HepG2 (cell line): ENCODE data around the gene NBEA. TPM values are rescaled to one million over a fixed set of nuclear protein-coding genes. Genes with fewer than 3 reads are reported as not detected.

Experiments used
- ATAC-seq: fragments of 200-7000 bp; cut with Tn5 transposase; 3 replicates; pipeline ENCODE4 v1.9.1; 2020; ENCODE audit warnings: mild to moderate bottlenecking, moderate library complexity
- BruUV-seq: library from RNA; stranded (reverse); fragments of 400-500 nt; replicated peaks from 2 replicates; lab custom pipeline; 2021; lab: Mats Ljungman, UMichigan
- CTCF ChIA-PET: fragments of 300-600 bp; formaldehyde crosslinking; extraction: SDS; loops from one replicate; lab custom pipeline; 2021; ENCODE audit warnings: low total read pairs, inconsistent platforms, low intra/inter-chr PET ratio; lab: Yijun Ruan, JAX
- POLR2A ChIA-PET: fragments of 350-600 bp; sonication (Branson Sonifier 250); formaldehyde crosslinking; loops from one replicate; lab custom pipeline; 2020; ENCODE audit warnings: antibody characterized with exemption, inconsistent platforms; lab: Yijun Ruan, JAX
- DNase-seq: peaks from one replicate; pipeline ENCODE4 v3.0.0-alpha.2; 2015; ENCODE audit warnings: low spot score
- FAIRE-seq: peaks from 3 replicates; lab custom pipeline; 2011; peaks lifted over from hg19 to GRCh38; lab: Jason Lieb, UNC
- H2AFZ ChIP-seq: one replicate; pipeline ENCODE4 v1.6.1; 2011; ENCODE audit warnings: low read length, inconsistent platforms
- H3K27ac ChIP-seq: fragments of 300-600 bp; 3 replicates; pipeline ENCODE4 v1.8.0; 2011; ENCODE audit warnings: mixed run types, mild to moderate bottlenecking, mixed read lengths, low read length, inconsistent platforms; ENCODE audit not compliant: insufficient read depth; ENCODE audit errors: extremely low read length
- H3K27me3 ChIP-seq, 2 experiments: fragments of 200-600 bp in 1 of 2; 2 replicates in 1 of 2; 3 replicates in 1 of 2; pipeline versions ENCODE4 v1.6.0 to v1.8.0; 2011; ENCODE audit warnings: low read length in 2 of 2, mild to moderate bottlenecking in 2 of 2, moderate library complexity in 2 of 2, inconsistent platforms in 1 of 2; ENCODE audit not compliant: insufficient read depth in 2 of 2, control insufficient read depth in 1 of 2
- H3K36me3 ChIP-seq, 2 experiments: fragments of 200-600 bp in 1 of 2; replicated peaks in 1 of 2; 2 replicates in 1 of 2; 3 replicates in 1 of 2; pipeline versions ENCODE4 v1.5.1 to v1.8.0; 2011; ENCODE audit warnings: low read length in 2 of 2, inconsistent platforms in 1 of 2; ENCODE audit not compliant: insufficient read depth in 2 of 2, control insufficient read depth in 1 of 2
- H3K4me1 ChIP-seq: 2 replicates; pipeline ENCODE4 v1.5.1; 2012; ENCODE audit warnings: low read length, inconsistent platforms; ENCODE audit not compliant: insufficient read depth
- H3K4me2 ChIP-seq: 2 replicates; pipeline ENCODE4 v1.6.0; 2011; ENCODE audit warnings: low read depth, low read length, inconsistent platforms
- H3K4me3 ChIP-seq, 3 experiments: fragments of 200-600 bp in 1 of 3; sonication (generic), shearing (Covaris generic) in 1 of 3; replicated peaks in 1 of 3; 2 replicates each; pipeline ENCODE4 v1.5.1; 2011 to 2016; ENCODE audit warnings: low read length in 3 of 3, inconsistent platforms in 2 of 3, low read depth in 2 of 3, mild to moderate bottlenecking in 2 of 3, control low read depth in 1 of 3, mixed read lengths in 1 of 3; ENCODE audit not compliant: insufficient read depth in 1 of 3
- H3K79me2 ChIP-seq: one replicate; pipeline ENCODE4 v1.6.1; 2011; ENCODE audit warnings: low read length, inconsistent platforms; ENCODE audit not compliant: insufficient read depth
- H3K9ac ChIP-seq: 2 replicates; pipeline ENCODE4 v1.6.0; 2011; ENCODE audit warnings: mild to moderate bottlenecking, low read depth, low read length, inconsistent platforms; ENCODE audit not compliant: insufficient read depth
- H3K9me3 ChIP-seq: 2 replicates; pipeline ENCODE4 v1.5.1; 2012; ENCODE audit warnings: mild to moderate bottlenecking, low read length
- H4K20me1 ChIP-seq: 2 replicates; pipeline ENCODE4 v1.6.0; 2011; ENCODE audit warnings: inconsistent platforms, mild to moderate bottlenecking, low read length, moderate library complexity; ENCODE audit not compliant: insufficient read depth
- GATAD2A ChIP-seq: IDR thresholded peaks from 2 replicates; pipeline ENCODE4 v1.6.1; 2016
- GLI4 ChIP-seq: sonication (generic); formaldehyde crosslinking; IDR thresholded peaks from 2 replicates; pipeline ENCODE4 v1.5.1; 2020; ENCODE audit warnings: missing genetic modification reagents, mild to moderate bottlenecking, moderate library complexity, borderline replicate concordance
- GTF3A ChIP-seq: sonication (generic); formaldehyde crosslinking; conservative IDR thresholded peaks from 2 replicates; pipeline ENCODE4 v1.4.0; 2020; ENCODE audit warnings: mild to moderate bottlenecking, missing genetic modification reagents
- PHB2 ChIP-seq: fragments of 450-650 bp; IDR thresholded peaks from 2 replicates; pipeline ENCODE4 v1.6.1; 2018; ENCODE audit not compliant: partially characterized antibody
- RFXAP ChIP-seq: sonication (generic); formaldehyde crosslinking; IDR thresholded peaks from 2 replicates; pipeline ENCODE4 v1.4.0; 2020; ENCODE audit warnings: missing genetic modification reagents, borderline replicate concordance
- SIN3B ChIP-seq: fragments of 150-350 bp; IDR thresholded peaks from 2 replicates; pipeline ENCODE4 v1.6.1; 2014; ENCODE audit warnings: low read length
- SRF ChIP-seq: IDR thresholded peaks from 2 replicates; pipeline ENCODE4 v1.6.1; 2011; ENCODE audit warnings: mild to moderate bottlenecking, low read depth, low read length, moderate library complexity
- TGIF2 ChIP-seq: IDR thresholded peaks from 2 replicates; pipeline ENCODE4 v1.6.1; 2016; ENCODE audit warnings: control low read depth, missing compliant biosample characterization
- ZNF253 ChIP-seq: sonication (generic); formaldehyde crosslinking; IDR thresholded peaks from 2 replicates; pipeline ENCODE4 v1.8.0; 2022; ENCODE audit warnings: mild to moderate bottlenecking, missing genetic modification reagents, borderline replicate concordance
- ZNF335 ChIP-seq: sonication (generic); formaldehyde crosslinking; IDR thresholded peaks from 2 replicates; pipeline ENCODE4 v1.4.0; 2020; ENCODE audit warnings: missing genetic modification reagents
- WGBS: methylation state at CpG from one replicate; pipeline ENCODE4 v1.1.6; 2017; ENCODE audit warnings: low lambda C conversion rate; 5-methylcytosine and 5-hydroxymethylcytosine counted together
- in situ Hi-C: cut with HindIII; loops from 2 replicates; pipeline ENCODE4 v1.10.0; 2017; ENCODE audit warnings: low pct_unique_long_range_greater_than_20kb; ENCODE audit not compliant: extremely low pct_ligation_motif_present
- intact Hi-C: fragments of 100-400 bp; cut with micrococcal nuclease; formaldehyde crosslinking; loops from one replicate; pipeline ENCODE4 v1.10.0; 2022; ENCODE audit not compliant: unreplicated experiment
- polyA plus RNA-seq, 8 experiments: library from polyadenylated mRNA; depleted of rRNA in 3 of 8; stranded (reverse) in 7 of 8; unstranded in 1 of 8; fragments of >200 nt; fragmentation: Illumina TruSeq in 4 of 8; extraction: Trizol in 4 of 8; gene quantifications; 2 replicates each; pipeline versions ENCODE4 v1.2.1 to v1.2.3, GENCODE V29; 2011 to 2016; ENCODE audit warnings: low read depth in 4 of 8, missing spikeins in 1 of 8, mixed read lengths in 1 of 8; ENCODE audit not compliant: insufficient read depth in 1 of 8
- total RNA-seq, 5 experiments: library from RNA; depleted of rRNA; stranded (reverse); fragments of >200 nt; fragmentation: Illumina TruSeq; extraction: Trizol; gene quantifications; 2 replicates each; pipeline ENCODE4 v1.2.3, GENCODE V29; 2016; ENCODE audit warnings: low read depth in 1 of 5
- TF ChIP-seq, protein P1 (sequence below): sonication (generic); formaldehyde crosslinking; IDR thresholded peaks from one replicate; pipeline ENCODE4 v1.5.1; 2020; ENCODE audit warnings: mild to moderate bottlenecking, missing genetic modification reagents; ENCODE audit errors: not compliant biosample characterization
- TF ChIP-seq, protein P2 (sequence below): sonication (generic); formaldehyde crosslinking; IDR thresholded peaks from 2 replicates; pipeline ENCODE4 v1.4.0; 2020; ENCODE audit warnings: mild to moderate bottlenecking, missing genetic modification reagents

Gene NBEA
- total and polyA plus RNA-seq, 2 of the 13 experiments (the other 11 are each of a cell fraction or from before 2014, with no cell fraction given), result 2.7 to 2.8 TPM

DNA sequence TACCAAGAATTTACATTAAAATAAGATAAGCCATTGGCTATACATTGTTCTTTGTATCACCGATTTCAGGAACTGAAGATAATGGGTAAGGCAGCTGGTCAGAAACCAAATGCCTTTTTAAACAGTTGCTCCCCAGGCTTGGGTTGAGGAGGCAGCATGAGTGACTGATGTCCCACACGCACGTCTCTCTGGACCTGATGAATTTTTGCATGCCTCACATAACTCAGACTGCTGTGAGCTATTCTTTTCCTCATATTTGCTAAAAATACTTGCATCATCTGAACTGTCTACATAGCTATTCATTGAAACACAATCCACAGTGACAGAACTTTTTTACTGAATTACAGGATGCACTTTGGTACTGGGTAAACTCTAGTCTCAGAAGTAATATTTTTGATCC is 658.1 kb downstream of the NBEA start:
- no peak overlapping the region for H3K4me2 ChIP-seq
- no peaks in the 10 kb centered on the region for H3K9me3 ChIP-seq
- H3K27me3 ChIP-seq, result no peaks in the 10 kb centered on the region
- in situ Hi-C loops (no loop called here), intact Hi-C loops (no loop called here)
- H4K20me1 ChIP-seq, result no peaks in the 10 kb centered on the region
- no peak overlapping the region for H3K4me3 ChIP-seq
- no peak overlapping the region for H3K27ac ChIP-seq
- no peaks in the 10 kb centered on the region for H3K4me1 ChIP-seq
- peak; percentile 15 for DNase-seq
- ChIA-PET CTCF (no interaction called here), POLR2A (no interaction called here)
- peak; percentile 55; the same call in 1 of the 3 replicates for ATAC-seq
- H2AFZ ChIP-seq, result no peak overlapping the region
- no peaks in the 10 kb centered on the region for H3K36me3 ChIP-seq
- FAIRE-seq, result no peak
- H3K79me2 ChIP-seq, result no peaks in the 10 kb centered on the region
- TF ChIP-seq RFXAP (CRISPR knock-in tag), result no peak
- TF ChIP-seq, protein P1, sequence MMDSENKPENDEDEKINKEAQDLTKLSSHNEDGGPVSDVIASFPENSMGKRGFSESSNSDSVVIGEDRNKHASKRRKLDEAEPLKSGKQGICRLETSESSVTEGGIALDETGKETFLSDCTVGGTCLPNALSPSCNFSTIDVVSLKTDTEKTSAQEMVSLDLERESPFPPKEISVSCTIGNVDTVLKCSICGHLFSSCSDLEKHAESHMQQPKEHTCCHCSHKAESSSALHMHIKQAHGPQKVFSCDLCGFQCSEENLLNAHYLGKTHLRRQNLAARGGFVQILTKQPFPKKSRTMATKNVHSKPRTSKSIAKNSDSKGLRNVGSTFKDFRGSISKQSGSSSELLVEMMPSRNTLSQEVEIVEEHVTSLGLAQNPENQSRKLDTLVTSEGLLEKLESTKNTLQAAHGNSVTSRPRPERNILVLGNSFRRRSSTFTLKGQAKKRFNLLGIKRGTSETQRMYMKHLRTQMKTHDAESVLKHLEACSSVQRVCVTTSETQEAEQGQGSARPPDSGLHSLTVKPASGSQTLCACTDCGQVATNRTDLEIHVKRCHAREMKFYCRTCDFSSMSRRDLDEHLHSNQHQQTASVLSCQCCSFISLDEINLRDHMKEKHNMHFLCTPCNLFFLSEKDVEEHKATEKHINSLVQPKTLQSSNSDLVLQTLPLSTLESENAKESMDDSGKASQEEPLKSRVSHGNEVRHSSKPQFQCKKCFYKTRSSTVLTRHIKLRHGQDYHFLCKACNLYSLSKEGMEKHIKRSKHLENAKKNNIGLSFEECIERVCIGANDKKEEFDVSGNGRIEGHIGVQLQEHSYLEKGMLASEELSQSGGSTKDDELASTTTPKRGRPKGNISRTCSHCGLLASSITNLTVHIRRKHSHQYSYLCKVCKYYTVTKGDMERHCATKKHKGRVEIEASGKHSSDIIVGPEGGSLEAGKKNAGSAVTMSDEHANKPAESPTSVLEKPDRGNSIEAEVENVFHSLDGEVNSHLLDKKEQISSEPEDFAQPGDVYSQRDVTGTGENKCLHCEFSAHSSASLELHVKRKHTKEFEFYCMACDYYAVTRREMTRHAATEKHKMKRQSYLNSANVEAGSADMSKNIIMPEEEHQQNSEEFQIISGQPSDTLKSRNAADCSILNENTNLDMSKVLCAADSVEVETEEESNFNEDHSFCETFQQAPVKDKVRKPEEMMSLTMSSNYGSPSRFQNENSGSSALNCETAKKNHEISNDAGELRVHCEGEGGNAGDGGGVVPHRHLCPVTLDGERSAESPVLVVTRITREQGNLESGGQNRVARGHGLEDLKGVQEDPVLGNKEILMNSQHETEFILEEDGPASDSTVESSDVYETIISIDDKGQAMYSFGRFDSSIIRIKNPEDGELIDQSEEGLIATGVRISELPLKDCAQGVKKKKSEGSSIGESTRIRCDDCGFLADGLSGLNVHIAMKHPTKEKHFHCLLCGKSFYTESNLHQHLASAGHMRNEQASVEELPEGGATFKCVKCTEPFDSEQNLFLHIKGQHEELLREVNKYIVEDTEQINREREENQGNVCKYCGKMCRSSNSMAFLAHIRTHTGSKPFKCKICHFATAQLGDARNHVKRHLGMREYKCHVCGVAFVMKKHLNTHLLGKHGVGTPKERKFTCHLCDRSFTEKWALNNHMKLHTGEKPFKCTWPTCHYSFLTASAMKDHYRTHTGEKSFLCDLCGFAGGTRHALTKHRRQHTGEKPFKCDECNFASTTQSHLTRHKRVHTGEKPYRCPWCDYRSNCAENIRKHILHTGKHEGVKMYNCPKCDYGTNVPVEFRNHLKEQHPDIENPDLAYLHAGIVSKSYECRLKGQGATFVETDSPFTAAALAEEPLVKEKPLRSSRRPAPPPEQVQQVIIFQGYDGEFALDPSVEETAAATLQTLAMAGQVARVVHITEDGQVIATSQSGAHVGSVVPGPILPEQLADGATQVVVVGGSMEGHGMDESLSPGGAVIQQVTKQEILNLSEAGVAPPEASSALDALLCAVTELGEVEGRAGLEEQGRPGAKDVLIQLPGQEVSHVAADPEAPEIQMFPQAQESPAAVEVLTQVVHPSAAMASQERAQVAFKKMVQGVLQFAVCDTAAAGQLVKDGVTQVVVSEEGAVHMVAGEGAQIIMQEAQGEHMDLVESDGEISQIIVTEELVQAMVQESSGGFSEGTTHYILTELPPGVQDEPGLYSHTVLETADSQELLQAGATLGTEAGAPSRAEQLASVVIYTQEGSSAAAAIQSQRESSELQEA, result no peak
- TF ChIP-seq TGIF2 (CRISPR knock-in tag), result no peak
- TF ChIP-seq SRF, result no peak
- no peak for TF ChIP-seq ZNF253 (CRISPR knock-in tag)
- no peak for TF ChIP-seq GLI4
- no peak for TF ChIP-seq GTF3A (CRISPR knock-in tag)
- TF ChIP-seq SIN3B, result no peak
- TF ChIP-seq, protein P2, sequence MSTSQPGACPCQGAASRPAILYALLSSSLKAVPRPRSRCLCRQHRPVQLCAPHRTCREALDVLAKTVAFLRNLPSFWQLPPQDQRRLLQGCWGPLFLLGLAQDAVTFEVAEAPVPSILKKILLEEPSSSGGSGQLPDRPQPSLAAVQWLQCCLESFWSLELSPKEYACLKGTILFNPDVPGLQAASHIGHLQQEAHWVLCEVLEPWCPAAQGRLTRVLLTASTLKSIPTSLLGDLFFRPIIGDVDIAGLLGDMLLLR (CRISPR knock-in tag), result no peak
- TF ChIP-seq ZNF335, result no peak
- TF ChIP-seq GATAD2A (CRISPR knock-in tag), result no peak
- no peak for TF ChIP-seq PHB2
- 60% methylated on average over 3 of the region's 3 CpGs for WGBS
- no TSS peak for BruUV-seq
- no peak overlapping the region for H3K9ac ChIP-seq
